Measurements from ENCODE around the gene DOCK3. TPM values are rescaled to one million over a fixed set of nuclear protein-coding genes. Genes with fewer than 3 reads are reported as not detected.

The DOCK3 gene
- total RNA-seq, 1 experiment from 2014 or later = 8.3 TPM

- H3K79me1 ChIP-seq (ENCODE audit: insufficient read depth, low read depth, low read length, poor library complexity, severe bottlenecking) = no peaks in the 10 kb centered on the region
- H3K27ac ChIP-seq (ENCODE audit: insufficient read length, low read depth, low read length) = no peak overlapping the region
- no peak overlapping the region for H2BK12ac ChIP-seq (ENCODE audit: insufficient read length, low read depth, low read length)
- no peaks in the 10 kb centered on the region for H4K20me1 ChIP-seq (ENCODE audit: control insufficient read depth, insufficient read depth, insufficient read length)
- H2BK5ac ChIP-seq (ENCODE audit: insufficient read length, low read length) = no peak overlapping the region
- no peak overlapping the region; the same call in 1 of the 2 replicates for H3K14ac ChIP-seq (ENCODE audit: insufficient read depth, low read length)
- no peak overlapping the region for H4K91ac ChIP-seq (ENCODE audit: insufficient read length, low read depth, low read length)
- H3K9me3 ChIP-seq (ENCODE audit: control insufficient read depth, low read depth, low read length) = no peaks in the 10 kb centered on the region
- H3K4me3 Mint-ChIP-seq = no peak overlapping the region
- H3K4ac ChIP-seq (ENCODE audit: low read depth, low read length) = no peak overlapping the region
- no peak overlapping the region for H2AK5ac ChIP-seq (ENCODE audit: insufficient read length, low read length)
- H3T11ph ChIP-seq (ENCODE audit: low read length) = no peak overlapping the region
- H3K27ac Mint-ChIP-seq = no peak overlapping the region; a peak in 1 of 7 replicates
- no peak for TF ChIP-seq CTCF (conservative IDR thresholded peaks at IDR 0.05)
- H3K4me2 ChIP-seq (ENCODE audit: insufficient read depth, insufficient read length, low read length) = no peak overlapping the region
- no peak overlapping the region for H3K9ac ChIP-seq (ENCODE audit: extremely low read depth, insufficient read length, low read length)
- peaks cover 24% of the 10 kb centered on the region for H3K27me3 Mint-ChIP-seq (ENCODE audit: low read depth)
- peaks cover 5% of the 10 kb centered on the region; the same call in 1 of the 2 replicates for H3K4me1 ChIP-seq (ENCODE audit: insufficient read depth, low read length)
- no peak overlapping the region for H2BK20ac ChIP-seq (ENCODE audit: low read depth, low read length, poor library complexity, severe bottlenecking)
- no peak overlapping the region for H3K56ac ChIP-seq (ENCODE audit: insufficient read length, low read depth, low read length)
- no peak for DNase-seq
- no peaks in the 10 kb centered on the region for H3K79me2 ChIP-seq (ENCODE audit: insufficient read depth, low read length)
- no peak overlapping the region for H4K8ac ChIP-seq (replicated peaks; ENCODE audit: insufficient read length, low read depth, low read length)
- no CpG with 5 or more reads among the region's 3 CpGs for WGBS (ENCODE audit: extremely low coverage, insufficient read length, low lambda C conversion rate)
- no peak overlapping the region for H3K18ac ChIP-seq (ENCODE audit: insufficient read length, low read depth, low read length)
- no peaks in the 10 kb centered on the region for H3K27me3 ChIP-seq (ENCODE audit: insufficient read depth, low read length)
- no peaks in the 10 kb centered on the region for H3K23me2 ChIP-seq (ENCODE audit: insufficient read length, low read depth, low read length, poor library complexity, severe bottlenecking)
- no peak overlapping the region for H4K5ac ChIP-seq (ENCODE audit: insufficient read length, low read depth, low read length)
- no peak overlapping the region for H2BK15ac ChIP-seq (ENCODE audit: low read depth, low read length)
- no peaks in the 10 kb centered on the region for H3K9me3 Mint-ChIP-seq
- no peak overlapping the region for H2AFZ ChIP-seq (ENCODE audit: low read length)
- no peaks in the 10 kb centered on the region; a peak in 1 of 7 replicates for H3K36me3 Mint-ChIP-seq (ENCODE audit: insufficient read depth in 1 of 3, low read depth in 3 of 3)
- H3K23ac ChIP-seq (ENCODE audit: insufficient read length, low read depth, low read length) = no peak overlapping the region
- no peak overlapping the region for H2BK120ac ChIP-seq (ENCODE audit: low read depth, low read length, poor library complexity, severe bottlenecking)
- peaks cover 19% of the 10 kb centered on the region in 2 experiments for H3K4me1 Mint-ChIP-seq
Measured at GRCh38 chr3:50655009-50655830, 19.5 kb upstream of the DOCK3 start.

Measured in H9 (cell line).